ENCODE measurements around the gene GPC3. TPM values are rescaled to one million over a fixed set of nuclear protein-coding genes. Genes with fewer than 3 reads are reported as not detected.
"Not testable (repeated sequence)": the region's sequence is repeated elsewhere in the genome, so short reads cannot be mapped to it uniquely, and the experiment has no call there.

The GPC3 gene
- total RNA-seq, 1 donor from 2014 or later = 4.2 TPM

DNA sequence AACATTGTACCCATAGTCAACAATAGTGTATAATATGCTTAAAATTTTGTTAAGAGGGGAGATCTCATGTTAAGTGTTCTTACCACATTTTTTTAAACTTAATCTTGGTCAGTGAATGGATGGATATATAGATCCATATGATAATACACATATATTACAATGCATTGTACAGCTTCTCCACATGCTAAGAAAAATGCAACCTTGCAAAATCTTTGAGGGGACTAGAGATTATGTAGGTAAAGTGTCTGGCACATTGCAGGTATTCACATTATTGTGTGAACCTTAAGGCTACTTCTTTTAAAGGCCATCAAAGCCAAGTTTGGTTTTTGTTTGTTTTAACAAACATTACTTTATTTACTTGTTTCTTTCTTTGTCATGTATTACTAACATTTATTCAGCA lies 10.4 kb upstream of the GPC3 start:
- no peak overlapping the region for H3K4me3 Mint-ChIP-seq (ENCODE audit: unreplicated experiment)
- H3K4me1 Mint-ChIP-seq (ENCODE audit: low read depth, unreplicated experiment) = no peaks in the 10 kb centered on the region
- no peaks in the 10 kb centered on the region for H3K36me3 Mint-ChIP-seq (ENCODE audit: unreplicated experiment)
- TF ChIP-seq, protein P1, sequence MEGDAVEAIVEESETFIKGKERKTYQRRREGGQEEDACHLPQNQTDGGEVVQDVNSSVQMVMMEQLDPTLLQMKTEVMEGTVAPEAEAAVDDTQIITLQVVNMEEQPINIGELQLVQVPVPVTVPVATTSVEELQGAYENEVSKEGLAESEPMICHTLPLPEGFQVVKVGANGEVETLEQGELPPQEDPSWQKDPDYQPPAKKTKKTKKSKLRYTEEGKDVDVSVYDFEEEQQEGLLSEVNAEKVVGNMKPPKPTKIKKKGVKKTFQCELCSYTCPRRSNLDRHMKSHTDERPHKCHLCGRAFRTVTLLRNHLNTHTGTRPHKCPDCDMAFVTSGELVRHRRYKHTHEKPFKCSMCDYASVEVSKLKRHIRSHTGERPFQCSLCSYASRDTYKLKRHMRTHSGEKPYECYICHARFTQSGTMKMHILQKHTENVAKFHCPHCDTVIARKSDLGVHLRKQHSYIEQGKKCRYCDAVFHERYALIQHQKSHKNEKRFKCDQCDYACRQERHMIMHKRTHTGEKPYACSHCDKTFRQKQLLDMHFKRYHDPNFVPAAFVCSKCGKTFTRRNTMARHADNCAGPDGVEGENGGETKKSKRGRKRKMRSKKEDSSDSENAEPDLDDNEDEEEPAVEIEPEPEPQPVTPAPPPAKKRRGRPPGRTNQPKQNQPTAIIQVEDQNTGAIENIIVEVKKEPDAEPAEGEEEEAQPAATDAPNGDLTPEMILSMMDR (IDR thresholded peaks at IDR 0.05; ENCODE audit: partially characterized antibody, unreplicated experiment) = no peak
- DNase-seq = no peak
- H3K9me3 Mint-ChIP-seq (ENCODE audit: unreplicated experiment) = no peaks in the 10 kb centered on the region
- H3K27ac Mint-ChIP-seq (ENCODE audit: unreplicated experiment) = no peak overlapping the region
- peaks cover 1% of the 10 kb centered on the region for H3K27me3 Mint-ChIP-seq (ENCODE audit: unreplicated experiment)

DNA sequence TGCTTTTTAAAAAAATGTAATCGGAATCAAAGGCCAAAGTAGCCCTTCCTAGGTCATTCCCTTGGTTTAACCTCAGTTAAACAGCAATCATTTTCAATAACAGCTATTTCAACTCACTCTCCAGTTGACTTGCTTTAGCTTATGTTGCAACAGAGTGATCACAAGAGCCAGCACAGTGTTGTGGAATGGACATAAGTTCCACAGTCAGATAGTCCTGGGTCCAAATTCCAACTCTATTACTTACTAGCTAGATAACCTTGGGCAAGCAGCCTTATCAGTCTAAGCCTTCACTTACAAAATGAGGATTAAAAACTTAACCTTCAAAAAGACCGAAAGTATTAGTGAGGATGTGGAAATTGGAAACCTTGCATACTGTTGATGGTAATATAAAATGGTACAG lies 9.2 kb upstream of the GPC3 start:
- Mint-ChIP-seq H3K27ac (ENCODE audit: unreplicated experiment) (no peak overlapping the region), H3K4me1 (ENCODE audit: low read depth, unreplicated experiment) (no peaks in the 10 kb centered on the region), H3K36me3 (ENCODE audit: unreplicated experiment) (no peaks in the 10 kb centered on the region), H3K9me3 (ENCODE audit: unreplicated experiment) (no peaks in the 10 kb centered on the region), H3K27me3 (ENCODE audit: unreplicated experiment) (peaks cover 1% of the 10 kb centered on the region), H3K4me3 (ENCODE audit: unreplicated experiment) (no peak overlapping the region)
- TF ChIP-seq, protein P1 (IDR thresholded peaks at IDR 0.05; ENCODE audit: partially characterized antibody, unreplicated experiment) = no peak
- DNase-seq = no peak

DNA sequence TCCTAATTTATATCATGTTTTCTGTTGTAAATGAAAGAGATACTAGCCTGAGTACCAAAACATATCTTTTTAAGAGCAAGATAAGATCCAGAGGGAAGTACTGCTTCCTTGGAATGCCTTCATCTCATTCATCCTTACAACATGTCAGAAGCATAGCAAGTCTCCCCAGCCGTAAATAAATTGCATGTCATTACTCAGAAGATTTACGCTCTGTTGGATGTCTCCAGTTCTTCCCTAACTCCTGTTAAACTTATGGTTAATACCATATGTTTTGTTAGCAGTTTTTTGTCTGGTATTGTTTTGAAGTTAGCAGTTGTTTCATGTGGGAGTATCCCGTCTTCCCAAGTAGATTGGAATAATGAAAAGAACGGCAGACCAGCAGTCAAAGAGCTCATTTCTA lies 7.5 kb upstream of the GPC3 start:
- H3K4me3 Mint-ChIP-seq (ENCODE audit: unreplicated experiment) = no peak overlapping the region
- no peaks in the 10 kb centered on the region for H3K9me3 Mint-ChIP-seq (ENCODE audit: unreplicated experiment)
- H3K27ac Mint-ChIP-seq (ENCODE audit: unreplicated experiment) = no peak overlapping the region
- no peak for DNase-seq
- TF ChIP-seq, protein P1 (IDR thresholded peaks at IDR 0.05; ENCODE audit: partially characterized antibody, unreplicated experiment) = no peak
- peaks cover 1% of the 10 kb centered on the region for H3K27me3 Mint-ChIP-seq (ENCODE audit: unreplicated experiment)
- no peaks in the 10 kb centered on the region for H3K36me3 Mint-ChIP-seq (ENCODE audit: unreplicated experiment)
- H3K4me1 Mint-ChIP-seq (ENCODE audit: low read depth, unreplicated experiment) = no peaks in the 10 kb centered on the region

DNA sequence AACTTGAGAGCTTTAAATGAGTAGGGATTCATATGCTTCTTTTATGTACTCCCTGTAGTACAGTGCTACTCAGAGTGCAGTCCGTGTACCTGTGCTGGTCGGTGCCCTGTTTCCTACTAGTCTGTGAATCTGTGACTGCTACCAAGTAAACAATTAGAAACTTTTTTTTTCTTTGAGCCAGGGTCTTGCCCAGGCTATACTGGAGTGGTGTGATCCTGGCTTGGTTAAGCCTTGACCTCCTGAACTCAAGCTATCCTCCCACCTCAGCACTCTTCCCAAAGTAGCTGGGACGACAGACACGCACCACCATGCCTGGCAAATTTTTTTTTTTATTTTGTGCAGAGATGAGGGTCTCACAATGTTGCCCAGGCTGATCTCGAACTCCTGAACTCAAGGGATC lies 6.4 kb upstream of the GPC3 start:
- TF ChIP-seq, protein P1 (IDR thresholded peaks at IDR 0.05; ENCODE audit: partially characterized antibody, unreplicated experiment) = no peak
- no peak for DNase-seq
- H3K27me3 Mint-ChIP-seq (ENCODE audit: unreplicated experiment) = peaks cover 1% of the 10 kb centered on the region
- no peak overlapping the region for H3K4me3 Mint-ChIP-seq (ENCODE audit: unreplicated experiment)
- no peaks in the 10 kb centered on the region for H3K4me1 Mint-ChIP-seq (ENCODE audit: low read depth, unreplicated experiment)
- no peaks in the 10 kb centered on the region for H3K9me3 Mint-ChIP-seq (ENCODE audit: unreplicated experiment)
- H3K36me3 Mint-ChIP-seq (ENCODE audit: unreplicated experiment) = no peaks in the 10 kb centered on the region
- no peak overlapping the region for H3K27ac Mint-ChIP-seq (ENCODE audit: unreplicated experiment)

DNA sequence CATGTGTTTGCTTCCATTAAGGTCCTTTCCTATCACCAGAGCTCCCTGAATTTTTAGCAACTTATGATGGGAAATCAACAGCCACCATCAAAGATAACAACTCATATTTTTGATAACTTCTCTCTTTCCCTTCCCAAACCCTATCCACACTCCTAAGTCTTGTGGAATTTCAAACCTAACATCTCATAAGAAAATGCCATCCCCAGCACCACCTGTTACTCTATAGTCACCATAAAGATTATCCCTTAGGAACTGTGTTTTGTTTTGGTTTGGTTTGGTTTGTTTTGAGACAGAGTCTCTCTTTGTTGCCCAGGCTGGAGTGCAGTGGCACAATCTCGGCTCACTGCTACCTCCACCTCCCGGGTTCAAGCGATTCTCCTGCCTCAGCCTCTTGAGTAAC lies 5.7 kb upstream of the GPC3 start:
- DNase-seq; H3K4me3 Mint-ChIP-seq (ENCODE audit: unreplicated experiment); H3K36me3 Mint-ChIP-seq (ENCODE audit: unreplicated experiment); H3K27me3 Mint-ChIP-seq (ENCODE audit: unreplicated experiment); H3K9me3 Mint-ChIP-seq (ENCODE audit: unreplicated experiment); H3K4me1 Mint-ChIP-seq (ENCODE audit: low read depth, unreplicated experiment); H3K27ac Mint-ChIP-seq (ENCODE audit: unreplicated experiment): not testable (repeated sequence)

DNA sequence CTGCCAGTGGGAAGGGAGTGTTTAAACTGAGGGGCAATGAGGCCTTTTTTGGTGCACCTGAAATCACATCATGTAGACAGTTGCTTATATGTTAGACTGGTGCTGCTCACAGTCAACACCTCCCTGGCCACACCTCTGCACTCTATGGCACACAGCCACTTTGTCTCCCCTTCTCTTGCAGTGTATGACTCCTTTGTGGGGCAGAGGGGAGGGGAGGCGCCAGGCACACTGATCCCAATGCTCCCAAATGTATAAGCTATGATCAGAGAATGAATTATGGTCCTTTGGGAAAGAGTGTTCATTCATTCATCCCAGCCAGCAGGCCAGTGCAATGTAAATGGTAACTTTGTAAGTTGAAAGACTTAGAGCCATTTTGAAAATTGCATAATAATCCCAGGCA lies 4.6 kb upstream of the GPC3 start:
- Mint-ChIP-seq H3K4me1 (ENCODE audit: low read depth, unreplicated experiment) (no peaks in the 10 kb centered on the region), H3K27ac (ENCODE audit: unreplicated experiment) (no peak overlapping the region), H3K9me3 (ENCODE audit: unreplicated experiment) (no peaks in the 10 kb centered on the region), H3K36me3 (ENCODE audit: unreplicated experiment) (no peaks in the 10 kb centered on the region), H3K4me3 (ENCODE audit: unreplicated experiment) (no peak overlapping the region), H3K27me3 (ENCODE audit: unreplicated experiment) (peaks cover under 1% of the 10 kb centered on the region)
- DNase-seq = no peak
- TF ChIP-seq, protein P1 (IDR thresholded peaks at IDR 0.05; ENCODE audit: partially characterized antibody, unreplicated experiment) = no peak

All from glutamatergic neuron (in vitro differentiated cells).